MM.1S (cell line): ENCODE measurements around the gene ZNF580.

Experiments used
- DNase-seq: peaks from one replicate; pipeline ENCODE4 v3.0.0-alpha.2; 2015
- H2AFZ ChIP-seq: fragments of 300-600 bp; sonication (generic); 2 replicates; pipeline ENCODE4 v1.6.0; 2016; ENCODE audit warnings: antibody characterized with exemption, low read length
- H3F3A ChIP-seq: fragments of 300-600 bp; sonication (generic); 2 replicates; pipeline ENCODE4 v1.6.1; 2016; ENCODE audit warnings: mild to moderate bottlenecking, antibody characterized with exemption, low read length, moderate library complexity, mixed read lengths; ENCODE audit not compliant: insufficient read depth
- H3K27ac ChIP-seq: fragments of 300-600 bp; sonication (generic); 2 replicates; pipeline ENCODE4 v1.5.1; 2016; ENCODE audit warnings: mild to moderate bottlenecking, low read length
- H3K27me3 ChIP-seq: fragments of 300-600 bp; sonication (generic); replicated peaks from 2 replicates; pipeline ENCODE4 v1.6.0; 2016; ENCODE audit warnings: low read length; ENCODE audit not compliant: insufficient read depth
- H3K36me3 ChIP-seq: fragments of 300-600 bp; sonication (generic); replicated peaks from 2 replicates; pipeline ENCODE4 v1.6.1; 2016; ENCODE audit warnings: mild to moderate bottlenecking, low read length, mixed read lengths; ENCODE audit not compliant: insufficient read depth
- H3K4me1 ChIP-seq: fragments of 300-600 bp; sonication (generic); 2 replicates; pipeline ENCODE4 v1.6.1; 2016; ENCODE audit warnings: low read length, mixed read lengths
- H3K4me2 ChIP-seq: fragments of 300-600 bp; sonication (generic); 2 replicates; pipeline ENCODE4 v1.6.0; 2016; ENCODE audit warnings: low read depth, low read length
- H3K4me3 ChIP-seq: fragments of 300-600 bp; sonication (generic); 2 replicates; pipeline ENCODE4 v1.5.1; 2016; ENCODE audit warnings: low read length, mixed read lengths
- H3K79me2 ChIP-seq: fragments of 300-600 bp; sonication (generic); 2 replicates; pipeline ENCODE4 v1.6.1; 2016; ENCODE audit warnings: mixed run types, low read length, mixed read lengths
- H3K9ac ChIP-seq: fragments of 300-600 bp; sonication (generic); 2 replicates; pipeline ENCODE4 v1.6.1; 2016; ENCODE audit warnings: low read length, mixed read lengths
- H3K9me2 ChIP-seq: fragments of 300-600 bp; sonication (generic); replicated peaks from 2 replicates; pipeline ENCODE4 v1.6.1; 2016; ENCODE audit warnings: mild to moderate bottlenecking, low read length, mixed read lengths; ENCODE audit not compliant: insufficient read depth
- H3K9me3 ChIP-seq: fragments of 300-600 bp; sonication (generic); replicated peaks from 2 replicates; pipeline ENCODE4 v1.6.1; 2016; ENCODE audit warnings: mild to moderate bottlenecking, low read length, mixed read lengths; ENCODE audit not compliant: insufficient read depth
- H4K20me1 ChIP-seq: fragments of 300-600 bp; sonication (generic); 2 replicates; pipeline ENCODE4 v1.6.1; 2016; ENCODE audit warnings: mild to moderate bottlenecking, low read length, moderate library complexity, mixed read lengths; ENCODE audit not compliant: insufficient read depth
- CTCF ChIP-seq: fragments of 300-600 bp; sonication (generic); IDR thresholded peaks from 2 replicates; pipeline ENCODE4 v1.5.1; 2016; ENCODE audit warnings: antibody characterized with exemption, low read length, mixed read lengths
- EZH2 ChIP-seq: fragments of 300-600 bp; sonication (generic); optimal IDR thresholded peaks from 2 replicates; pipeline ENCODE3; 2017; ENCODE audit warnings: low read depth, mild to moderate bottlenecking, antibody characterized with exemption, low read length, mixed read lengths
- EZH2phosphoT487 ChIP-seq: fragments of 300-600 bp; sonication (generic); IDR thresholded peaks from 2 replicates; pipeline ENCODE4 v1.6.1; 2018; ENCODE audit warnings: antibody characterized with exemption, low read length

ZNF580 gene

GRCh38 chr19:55616395-55616875, 24.4 kb upstream of the ZNF580 start:
- Histone ChIP-seq H3K9me3 (no peaks in the 10 kb centered on the region), H3K4me3 (no peak overlapping the region), H3K36me3 (no peaks in the 10 kb centered on the region), H3F3A (no peaks in the 10 kb centered on the region), H4K20me1 (no peaks in the 10 kb centered on the region), H3K79me2 (peaks cover 7% of the 10 kb centered on the region; the same call in 1 of the 2 replicates), H3K27ac (no peak overlapping the region), H3K9ac (no peak overlapping the region), H3K27me3 (no peaks in the 10 kb centered on the region), H3K4me2 (no peak overlapping the region), H3K4me1 (no peaks in the 10 kb centered on the region), H2AFZ (no peak overlapping the region), H3K9me2 (no peaks in the 10 kb centered on the region)
- DNase-seq, result no peak
- no peak for TF ChIP-seq EZH2phosphoT487
- no peak for TF ChIP-seq EZH2
- TF ChIP-seq CTCF, result no peak

DNA sequence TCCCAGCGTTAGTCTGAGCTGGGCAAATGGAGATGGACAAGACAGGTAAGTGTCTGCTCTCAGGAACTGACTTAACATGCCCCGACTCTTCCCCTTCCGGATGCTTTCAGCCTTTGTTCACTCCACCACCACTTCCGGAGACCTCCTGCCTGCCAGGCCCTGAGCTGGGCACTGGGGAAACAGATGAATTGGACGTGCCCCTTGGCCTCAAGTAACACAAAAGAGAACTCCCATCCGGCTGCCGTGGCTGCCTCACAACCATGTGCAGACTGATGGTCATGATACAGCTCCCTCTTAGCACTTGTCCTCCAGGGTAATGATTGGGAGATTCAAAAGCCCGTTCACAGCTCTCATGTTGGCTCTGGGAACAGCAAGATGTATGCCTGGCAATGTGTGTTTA, 23.4 kb upstream of the ZNF580 start:
- no peaks in the 10 kb centered on the region for H3F3A ChIP-seq
- H3K27ac ChIP-seq, result no peak overlapping the region
- H3K9ac ChIP-seq, result no peak overlapping the region
- TF ChIP-seq EZH2 (no peak), CTCF (no peak), EZH2phosphoT487 (no peak)
- no peak overlapping the region for H3K4me2 ChIP-seq
- H3K4me3 ChIP-seq, result no peak overlapping the region
- no peaks in the 10 kb centered on the region for H3K9me3 ChIP-seq
- H3K27me3 ChIP-seq, result no peaks in the 10 kb centered on the region
- no peak overlapping the region for H2AFZ ChIP-seq
- DNase-seq, result no peak
- H3K4me1 ChIP-seq, result no peaks in the 10 kb centered on the region
- no peaks in the 10 kb centered on the region for H4K20me1 ChIP-seq
- no peaks in the 10 kb centered on the region for H3K9me2 ChIP-seq
- H3K79me2 ChIP-seq, result 0 out of 2 replicates have a peak, but pooled peaks cover 3% of the 10 kb centered on the region
- H3K36me3 ChIP-seq, result no peaks in the 10 kb centered on the region

DNA sequence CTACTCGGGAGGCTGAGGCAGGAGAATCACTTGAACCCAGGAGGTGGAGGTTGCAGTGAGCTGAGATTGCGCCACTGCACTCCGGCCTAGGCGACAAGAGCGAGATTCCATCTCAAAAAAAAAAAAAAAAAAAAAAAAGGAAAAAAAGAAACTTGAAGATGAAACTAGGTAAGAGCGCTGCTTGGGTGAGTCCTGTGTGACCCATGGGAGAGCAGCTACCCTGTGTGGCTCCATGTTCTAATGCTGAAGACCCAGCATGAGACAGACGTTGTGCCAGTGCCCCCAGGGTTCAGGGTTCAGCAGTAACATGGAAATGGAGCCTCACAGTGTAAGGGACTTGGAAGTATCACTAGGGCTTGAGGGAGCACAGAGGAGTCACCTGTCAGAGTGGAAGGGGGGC, 22.4 kb upstream of the ZNF580 start:
- Histone ChIP-seq H3K9ac (no peak overlapping the region), H3K9me2 (no peaks in the 10 kb centered on the region), H3K36me3 (no peaks in the 10 kb centered on the region), H4K20me1 (no peaks in the 10 kb centered on the region), H3K9me3 (no peaks in the 10 kb centered on the region), H2AFZ (no peak overlapping the region), H3K4me3 (no peak overlapping the region), H3K27ac (no peak overlapping the region), H3K27me3 (no peaks in the 10 kb centered on the region), H3F3A (0 out of 2 replicates have a peak, but pooled peaks cover 3% of the 10 kb centered on the region), H3K4me2 (no peak overlapping the region), H3K4me1 (no peaks in the 10 kb centered on the region), H3K79me2 (no peaks in the 10 kb centered on the region)
- DNase-seq, result no peak
- TF ChIP-seq EZH2phosphoT487 (no peak), EZH2 (no peak), CTCF (no peak)
